Mucosa of gallbladder (tissue), 1 donor: ENCODE measurements around the gene PLXNB1. TPM values are rescaled to one million over a fixed set of nuclear protein-coding genes. Genes with fewer than 3 reads are reported as not detected.
A peak's percentile ranks its signal among the peaks of the same experiment; 100 is the strongest.

ENCODE experiments used
- DNase-seq: peaks from one replicate; pipeline ENCODE4 v3.0.0-alpha.2; 2020; ENCODE audit warnings: low spot score
- total RNA-seq: library from RNA; stranded (reverse); gene quantifications from one replicate; pipeline ENCODE4 v1.2.1, GENCODE V29; 2021
- donor health status: DM: no; HTN: no; CAD: no.

The PLXNB1 gene
- total RNA-seq, 1 donor from 2014 or later: 257 TPM

DNA sequence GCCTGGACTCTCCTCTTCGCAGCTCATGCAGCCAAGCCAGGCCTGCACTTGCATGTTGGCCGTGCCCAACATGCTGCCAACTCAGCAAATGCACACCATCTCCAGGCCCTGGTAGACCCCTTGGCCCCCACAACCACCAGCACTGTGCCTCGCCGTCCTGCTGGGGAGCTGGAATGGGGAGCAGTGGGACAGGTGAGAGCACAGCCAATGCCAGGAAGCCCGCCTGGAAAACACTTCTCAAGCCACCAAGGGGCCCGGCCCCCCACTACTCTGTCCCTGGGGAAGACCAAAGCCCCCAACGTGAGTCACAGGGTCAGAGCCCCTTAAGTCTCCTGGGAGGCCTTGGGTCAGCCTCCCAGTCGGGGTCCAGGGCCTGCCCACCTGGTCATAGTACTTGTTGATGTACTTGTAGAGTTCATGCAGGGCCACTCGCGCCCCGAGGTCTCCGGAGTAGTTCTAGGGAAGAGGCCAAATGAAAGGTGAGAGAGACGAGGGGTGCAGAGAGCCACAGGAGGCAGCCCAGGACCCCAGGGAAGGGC lies 24.5 kb downstream of the PLXNB1 start:
- DNase-seq: peak; percentile 9

DNA sequence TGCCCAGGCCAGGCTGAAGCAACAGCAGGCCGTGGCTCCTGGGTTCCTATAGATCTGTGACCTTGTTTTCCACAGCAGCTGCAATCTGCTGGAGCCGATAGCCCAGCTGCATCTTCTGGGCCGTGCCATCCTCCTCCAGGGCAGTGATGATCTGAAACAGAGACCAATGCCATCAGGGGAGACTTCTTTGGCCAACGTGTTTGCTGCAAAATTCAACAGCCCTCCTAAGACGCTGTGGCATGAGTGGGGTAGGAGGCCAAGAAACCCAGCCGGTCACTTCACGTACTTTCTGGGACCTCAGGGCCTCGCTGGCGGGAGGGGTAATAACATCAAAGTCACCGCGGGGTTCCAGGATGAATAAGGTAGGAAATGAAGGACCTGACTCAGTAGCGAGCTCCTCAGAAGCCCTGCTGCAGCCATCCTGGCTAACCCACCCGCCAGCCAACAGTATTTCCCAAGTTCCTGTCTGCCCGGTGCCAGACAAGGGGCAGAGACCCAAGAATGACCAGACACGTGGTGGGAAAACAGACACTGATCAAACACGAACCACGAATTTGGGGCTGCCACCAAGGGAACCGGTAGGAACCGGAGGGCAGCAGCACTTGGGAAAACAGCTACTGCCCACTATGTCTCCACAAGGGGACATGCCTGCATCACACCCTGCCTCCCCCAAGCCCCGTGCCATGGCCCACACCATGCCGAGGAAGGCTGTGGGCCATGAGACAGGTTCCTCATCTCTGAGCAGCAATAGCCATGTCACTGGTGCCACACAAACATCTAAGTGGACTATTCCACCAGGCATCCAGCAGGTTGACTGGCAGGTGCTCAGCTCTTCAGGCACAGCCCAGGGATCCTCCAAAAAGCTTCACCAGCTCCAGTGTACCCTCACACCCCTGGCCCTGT lies 25.2 kb downstream of the PLXNB1 start:
- peak; percentile 8 for DNase-seq

GRCh38 chr3:48403533-48404439 lies 26.1 kb downstream of the PLXNB1 start:
- DNase-seq: no peak

- no peak for DNase-seq
Measured at GRCh38 chr3:48402907-48403306, 27.0 kb downstream of the PLXNB1 start.

GRCh38 chr3:48402281-48402732 lies 27.6 kb downstream of the PLXNB1 start:
- DNase-seq: peak; percentile 76

- DNase-seq: peak; percentile 9
Measured at GRCh38 chr3:48401434-48401901, 28.4 kb downstream of the PLXNB1 start.

DNA sequence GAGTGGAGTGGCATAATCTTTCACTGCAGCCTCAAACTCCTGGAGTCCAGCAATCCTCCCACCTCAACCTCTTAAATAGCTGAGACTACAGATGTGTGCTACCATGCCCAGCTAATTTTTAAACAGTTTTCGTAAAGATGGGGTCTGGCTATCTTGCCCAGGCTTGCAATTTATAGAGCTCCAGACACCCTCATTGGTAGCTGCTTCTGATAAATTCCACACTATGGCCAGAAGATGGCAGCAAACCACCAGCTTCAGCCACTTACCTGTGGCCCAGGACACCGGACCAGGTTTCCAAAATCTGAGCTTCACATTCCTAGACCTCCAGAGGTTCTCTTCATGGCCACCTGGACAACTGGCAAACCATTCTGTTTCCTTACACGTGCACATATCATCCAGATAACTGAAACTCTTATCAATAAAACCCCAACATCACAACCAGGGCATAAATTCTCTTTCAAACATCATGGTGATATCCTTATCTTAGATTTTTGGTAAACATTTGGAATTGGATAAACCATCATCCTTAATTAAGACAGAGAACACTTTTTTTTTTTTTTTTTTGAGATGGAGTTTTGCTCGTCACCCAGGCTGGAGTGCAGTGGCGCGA lies 29.0 kb downstream of the PLXNB1 start:
- peak; percentile 62 for DNase-seq

GRCh38 chr3:48399387-48400172 lies 30.3 kb downstream of the PLXNB1 start:
- DNase-seq: peak; percentile 9

GRCh38 chr3:48398701-48399386 lies 31.0 kb downstream of the PLXNB1 start:
- DNase-seq: no peak

DNA sequence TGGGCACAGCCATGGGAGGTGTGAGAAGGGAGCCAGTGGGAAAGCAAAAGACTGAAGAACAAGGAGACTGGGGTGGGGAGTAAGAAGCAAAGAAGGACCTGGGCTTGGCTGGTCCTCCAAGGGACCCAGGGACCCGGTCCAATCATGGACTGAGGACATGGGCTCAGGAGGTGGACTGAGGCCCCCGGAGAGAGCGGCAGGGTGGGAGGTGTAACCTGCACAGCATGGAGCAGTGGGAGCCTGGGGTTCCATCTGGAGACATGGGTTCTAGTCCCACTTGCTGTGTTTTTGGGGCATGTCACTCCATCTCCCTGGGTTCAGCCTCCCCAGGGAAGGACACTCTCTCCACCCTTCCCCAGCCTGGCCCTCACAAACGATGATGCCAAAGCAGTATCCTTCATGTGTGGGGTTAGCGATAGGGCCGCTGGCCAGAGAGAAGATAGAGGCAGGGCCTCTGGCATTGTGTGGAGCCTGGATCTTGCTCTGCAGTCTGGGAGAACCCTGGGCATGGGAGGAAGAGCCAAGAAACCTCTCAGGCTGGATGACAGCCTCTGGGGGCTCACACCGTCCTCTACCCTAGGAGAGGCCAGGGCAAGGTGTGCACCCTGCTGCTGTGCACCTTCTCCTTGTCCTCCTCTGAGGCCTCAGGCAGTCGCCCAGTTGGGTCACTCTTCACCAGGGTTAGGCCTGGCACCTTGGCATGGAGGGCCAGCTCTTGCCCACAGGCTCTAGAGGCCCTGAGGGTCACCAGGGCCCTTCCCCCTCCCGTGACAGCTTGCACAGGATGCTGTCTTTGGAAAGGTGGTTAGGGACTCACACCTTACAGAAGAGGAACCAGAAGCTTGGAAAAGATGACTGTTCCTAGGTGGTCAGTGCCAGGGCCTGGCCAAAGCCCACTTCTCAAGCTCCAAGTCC lies 31.9 kb downstream of the PLXNB1 start:
- no peak for DNase-seq

- DNase-seq: no peak
Measured at GRCh38 chr3:48395714-48396113, 34.2 kb downstream of the PLXNB1 start.

- DNase-seq: no peak
Measured at GRCh38 chr3:48394391-48394790, 35.5 kb downstream of the PLXNB1 start.

GRCh38 chr3:48388966-48389365 lies 40.9 kb downstream of the PLXNB1 start:
- DNase-seq: no peak

GRCh38 chr3:48387634-48388033 lies 42.3 kb downstream of the PLXNB1 start:
- no peak for DNase-seq

DNA sequence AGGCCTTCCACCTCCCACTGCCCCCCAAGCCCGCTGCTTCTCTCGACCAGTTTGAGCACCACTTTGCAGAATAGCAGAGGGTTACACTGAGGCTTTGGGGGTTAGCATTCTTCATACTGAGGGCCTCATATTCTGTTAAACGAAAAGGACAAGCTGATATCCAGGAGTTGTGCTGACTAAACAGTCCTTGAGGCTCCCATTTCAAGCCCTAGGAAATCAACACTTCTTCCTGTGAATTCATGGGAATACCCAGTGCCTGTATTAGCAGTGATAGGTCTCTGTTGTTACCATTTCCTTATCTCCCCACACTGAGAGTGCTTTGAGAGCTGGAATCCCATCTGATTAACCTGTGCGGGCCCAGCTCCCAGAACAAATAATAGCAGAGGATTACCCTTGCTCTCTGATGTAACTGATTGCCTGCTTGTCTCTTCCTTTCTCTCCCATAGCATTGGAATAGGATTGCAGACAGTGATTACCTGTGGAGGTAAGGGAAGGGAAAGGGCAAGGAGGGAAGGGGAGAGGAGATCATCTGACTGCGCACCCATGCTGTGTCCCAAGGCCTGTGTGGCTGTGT lies 56.9 kb downstream of the PLXNB1 start:
- no peak for DNase-seq

DNA sequence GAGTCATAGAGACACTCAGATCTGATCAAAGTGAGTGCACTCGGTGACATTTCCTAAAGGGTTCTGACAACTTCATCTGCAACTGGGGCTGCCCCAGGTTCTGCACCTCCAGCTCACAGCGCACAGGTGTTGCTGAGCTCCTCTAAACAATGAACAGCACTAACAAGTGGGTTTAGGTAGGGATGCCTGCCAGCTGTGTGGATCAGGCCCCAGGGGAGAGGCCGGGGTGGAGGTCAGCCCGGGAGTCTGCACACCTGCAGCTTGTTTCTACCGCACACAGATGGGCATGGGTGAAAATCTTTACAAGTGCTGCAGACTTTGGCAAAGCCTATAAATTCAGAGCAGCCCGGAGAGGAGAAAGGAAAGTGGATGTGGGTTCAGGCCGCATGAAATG lies 57.5 kb downstream of the PLXNB1 start:
- no peak for DNase-seq

- no peak for DNase-seq
Measured at GRCh38 chr3:48371651-48372376, 58.1 kb downstream of the PLXNB1 start, which contains the start of gene FBXW12. TSS of gene FBXW12 (plus strand) at chr3:48372219. CDS start at chr3:48372768, 549 bp downstream.

DNA sequence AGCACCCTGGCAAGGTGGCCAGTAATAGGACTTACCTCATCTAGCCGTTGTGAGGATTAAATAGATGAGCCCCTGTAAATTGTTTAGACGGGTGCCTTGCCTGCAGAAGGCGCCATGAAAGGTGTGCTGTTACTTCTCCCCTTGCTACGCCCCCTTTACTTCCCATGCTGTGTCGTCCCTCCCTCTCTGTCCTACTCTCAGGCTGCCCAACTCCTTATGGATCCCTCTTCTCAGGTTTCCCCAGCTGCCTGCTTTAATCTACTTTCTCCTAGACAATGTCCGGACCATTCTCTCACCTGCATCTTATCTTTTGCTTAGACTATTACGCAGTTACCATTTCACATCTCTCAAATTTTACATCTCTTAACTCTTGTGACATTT lies 59.6 kb downstream of the PLXNB1 start:
- no peak for DNase-seq
